ENCODE results near the gene CRYZ.

CRYZ gene

GRCh38 chr1:74777525-74777924 is 44.7 kb upstream of the CRYZ start:
- ATAC-seq, result no peak
- TF ChIP-seq ARNTL (CRISPR knock-in tag; IDR thresholded peaks at IDR 0.05; ENCODE audit: borderline replicate concordance, low read depth) (no peak), ZC3H10 (CRISPR knock-in tag; IDR thresholded peaks at IDR 0.05) (no peak), BACH2 (CRISPR knock-in tag; IDR thresholded peaks at IDR 0.05; ENCODE audit: borderline replicate concordance) (no peak), OSR1 (CRISPR knock-in tag; IDR thresholded peaks at IDR 0.05) (no peak), ZFP3 (CRISPR knock-in tag; IDR thresholded peaks at IDR 0.05) (no peak), ISL1 (CRISPR knock-in tag; IDR thresholded peaks at IDR 0.05) (no peak), ESRRG (CRISPR knock-in tag; IDR thresholded peaks at IDR 0.05) (no peak), GLIS3 (CRISPR knock-in tag; IDR thresholded peaks at IDR 0.05) (no peak), TSHZ2 (CRISPR knock-in tag; IDR thresholded peaks at IDR 0.05) (no peak), ZNF8 (CRISPR knock-in tag; IDR thresholded peaks at IDR 0.05) (no peak), TCF4 (CRISPR knock-in tag; IDR thresholded peaks at IDR 0.05; ENCODE audit: borderline replicate concordance) (no peak), ZNF565 (CRISPR knock-in tag; conservative IDR thresholded peaks at IDR 0.05; ENCODE audit: low read depth) (no peak), POU6F1 (CRISPR knock-in tag; IDR thresholded peaks at IDR 0.05; ENCODE audit: borderline replicate concordance, low read depth) (no peak)

- TF ChIP-seq CREB5 (CRISPR knock-in tag; IDR thresholded peaks at IDR 0.05; ENCODE audit: low read depth), result no peak
- no peak for TF ChIP-seq OSR1 (CRISPR knock-in tag; IDR thresholded peaks at IDR 0.05)
- no peak for TF ChIP-seq ZFP30 (CRISPR knock-in tag; IDR thresholded peaks at IDR 0.05)
- TF ChIP-seq ARNTL (CRISPR knock-in tag; IDR thresholded peaks at IDR 0.05; ENCODE audit: borderline replicate concordance, low read depth), result no peak
- TF ChIP-seq CSDC2 (CRISPR knock-in tag; IDR thresholded peaks at IDR 0.05), result no peak
- TF ChIP-seq SNAI2 (CRISPR knock-in tag; IDR thresholded peaks at IDR 0.05), result no peak
- no peak for TF ChIP-seq ISL1 (CRISPR knock-in tag; IDR thresholded peaks at IDR 0.05)
- no peak for TF ChIP-seq ZC3H10 (CRISPR knock-in tag; IDR thresholded peaks at IDR 0.05)
- no peak for TF ChIP-seq ZNF565 (CRISPR knock-in tag; conservative IDR thresholded peaks at IDR 0.05; ENCODE audit: low read depth)
- no peak for TF ChIP-seq ZNF8 (CRISPR knock-in tag; IDR thresholded peaks at IDR 0.05)
- TF ChIP-seq ESRRG (CRISPR knock-in tag; IDR thresholded peaks at IDR 0.05), result no peak
- TF ChIP-seq BACH2 (CRISPR knock-in tag; IDR thresholded peaks at IDR 0.05; ENCODE audit: borderline replicate concordance), result no peak
- TF ChIP-seq CSRNP3 (CRISPR knock-in tag; IDR thresholded peaks at IDR 0.05), result no peak
- TF ChIP-seq GLIS3 (CRISPR knock-in tag; IDR thresholded peaks at IDR 0.05), result no peak
- no peak for TF ChIP-seq ZNF70 (CRISPR knock-in tag; IDR thresholded peaks at IDR 0.05)
- TF ChIP-seq PPARA (CRISPR knock-in tag; IDR thresholded peaks at IDR 0.05; ENCODE audit: borderline replicate concordance), result no peak
- no peak for TF ChIP-seq RARB (CRISPR knock-in tag; IDR thresholded peaks at IDR 0.05)
- TF ChIP-seq TSHZ2 (CRISPR knock-in tag; IDR thresholded peaks at IDR 0.05), result no peak
- TF ChIP-seq TOX (CRISPR knock-in tag; IDR thresholded peaks at IDR 0.05; ENCODE audit: borderline replicate concordance), result no peak
- no peak for ATAC-seq
Observed at GRCh38 chr1:74775735-74776134, 42.9 kb upstream of the CRYZ start.
